SK-N-MC (cell line): ENCODE results near the gene THOC6.

Source experiments
- EZH2 ChIP-seq: fragments of 200-600 bp; sonication (generic); IDR thresholded peaks from one replicate; pipeline ENCODE4 v1.6.1; 2017; ENCODE audit warnings: antibody characterized with exemption
- FOXP2 ChIP-seq: optimal IDR thresholded peaks from 2 replicates; pipeline ENCODE3; 2011; ENCODE audit warnings: mild to moderate bottlenecking, moderate library complexity; ENCODE audit not compliant: insufficient read depth; ENCODE audit errors: extremely low read length, control extremely low read depth
- POLR2AphosphoS5 ChIP-seq: IDR thresholded peaks from 2 replicates; pipeline ENCODE4 v1.6.1; 2012; ENCODE audit warnings: mild to moderate bottlenecking, low read depth, low read length, borderline replicate concordance

DNA sequence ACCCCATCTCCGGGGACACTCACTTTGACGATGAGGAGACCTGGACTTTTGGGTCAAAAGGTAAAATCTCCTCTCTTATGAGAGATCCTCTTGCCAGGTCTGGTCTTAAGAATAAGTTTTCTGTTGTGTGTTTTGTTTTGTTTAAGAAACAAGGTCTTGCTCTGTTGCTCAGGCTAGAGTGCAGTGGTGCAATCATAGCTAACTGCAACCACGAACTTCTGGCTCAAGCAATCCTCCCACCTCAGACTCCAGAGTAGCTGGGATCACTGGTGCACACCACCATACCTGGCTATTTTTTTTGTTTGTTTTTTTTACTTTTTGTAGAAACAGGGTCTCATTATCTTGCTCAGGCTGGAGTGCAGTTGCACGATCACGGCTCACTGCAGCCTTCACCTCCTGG lies 26.7 kb downstream of the THOC6 start:
- TF ChIP-seq EZH2 = no peak
- TF ChIP-seq POLR2AphosphoS5 = no peak
- no peak for TF ChIP-seq FOXP2
